Osteoblast (primary cell): ENCODE measurements around the gene STRN. TPM values are rescaled to one million over a fixed set of nuclear protein-coding genes. Genes with fewer than 3 reads are reported as not detected.
"Not testable (repeated sequence)": the region's sequence is repeated elsewhere in the genome, so short reads cannot be mapped to it uniquely, and the experiment has no call there.

Source experiments
- DNase-seq: peaks from one replicate; pipeline ENCODE4 v3.0.0; 2011; ENCODE audit warnings: low spot score, mixed read lengths; ENCODE audit not compliant: insufficient read length; ENCODE audit errors: missing footprints
- H2AFZ ChIP-seq: 2 replicates; pipeline ENCODE4 v1.6.0; 2011; ENCODE audit warnings: mild to moderate bottlenecking, low read length
- H3K27ac ChIP-seq: 2 replicates; pipeline ENCODE4 v1.5.1; 2011; ENCODE audit warnings: mild to moderate bottlenecking, low read depth, low read length, moderate library complexity
- H3K27me3 ChIP-seq: 2 replicates; pipeline ENCODE4 v1.6.0; 2012; ENCODE audit warnings: mild to moderate bottlenecking, control low read depth, inconsistent platforms, low read length, moderate library complexity; ENCODE audit not compliant: insufficient read depth
- H3K36me3 ChIP-seq: 2 replicates; pipeline ENCODE4 v1.5.1; 2011; ENCODE audit warnings: mild to moderate bottlenecking, low read length, control low read depth, moderate library complexity; ENCODE audit not compliant: insufficient read depth
- H3K4me1 ChIP-seq: 2 replicates; pipeline ENCODE4 v1.5.1; 2011; ENCODE audit warnings: mild to moderate bottlenecking, low read length, control low read depth, moderate library complexity; ENCODE audit not compliant: insufficient read depth
- H3K4me2 ChIP-seq: 2 replicates; pipeline ENCODE4 v1.6.0; 2011; ENCODE audit warnings: mild to moderate bottlenecking, low read length; ENCODE audit not compliant: insufficient read depth
- H3K4me3 ChIP-seq: fragments of 200-600 bp; sonication (generic); 3 replicates; pipeline ENCODE4 v1.5.1; 2012; ENCODE audit warnings: mild to moderate bottlenecking, low read length, inconsistent platforms; ENCODE audit not compliant: insufficient read depth
- H3K79me2 ChIP-seq: 2 replicates; pipeline ENCODE4 v1.6.0; 2012; ENCODE audit warnings: mild to moderate bottlenecking, low read length, control low read depth, inconsistent platforms; ENCODE audit not compliant: insufficient read depth
- H3K9me3 ChIP-seq: 2 replicates; pipeline ENCODE4 v1.5.1; 2011; ENCODE audit warnings: low read depth, low read length, control low read depth
- H4K20me1 ChIP-seq: 2 replicates; pipeline ENCODE4 v1.6.0; 2012; ENCODE audit warnings: mild to moderate bottlenecking, low read length, control low read depth; ENCODE audit not compliant: insufficient read depth
- total RNA-seq: library from RNA; depleted of rRNA; stranded (reverse); fragments of >200 nt; gene quantifications from 2 replicates; pipeline ENCODE4 v1.2.3, GENCODE V29; 2012
- TF ChIP-seq, protein P1 (sequence below): IDR thresholded peaks from 2 replicates; pipeline ENCODE4 v1.5.1; 2011; ENCODE audit warnings: mild to moderate bottlenecking, low read depth, low read length, moderate library complexity; ENCODE audit errors: extremely low read depth

The STRN gene
- total RNA-seq, 1 donor: 21.4 TPM

DNA sequence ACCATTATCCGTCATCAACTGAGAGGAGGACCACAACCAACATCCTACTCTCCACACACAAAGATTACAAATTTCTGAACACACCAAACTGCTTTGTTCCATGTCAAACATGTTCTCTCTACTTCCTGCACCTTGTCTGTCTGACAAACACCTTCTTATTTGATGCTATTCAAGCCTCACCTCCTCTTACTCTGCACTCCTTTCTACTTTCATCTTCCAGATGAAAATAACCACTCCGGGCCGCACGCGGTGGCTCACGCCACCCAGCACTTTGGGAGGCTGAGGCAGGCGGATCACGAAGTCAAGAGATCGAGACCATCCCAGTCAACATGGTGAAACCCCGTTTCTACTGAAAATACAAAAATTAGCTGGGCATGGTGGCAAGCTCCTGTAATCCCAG, 43.7 kb downstream of the STRN start:
- DNase-seq, H3K4me1 ChIP-seq, H3K27ac ChIP-seq, H3K9me3 ChIP-seq, H3K36me3 ChIP-seq, H3K27me3 ChIP-seq, H3K4me3 ChIP-seq, H2AFZ ChIP-seq, H4K20me1 ChIP-seq, H3K4me2 ChIP-seq: not testable (repeated sequence)
- H3K79me2 ChIP-seq: peaks cover 11% of the 10 kb centered on the region

DNA sequence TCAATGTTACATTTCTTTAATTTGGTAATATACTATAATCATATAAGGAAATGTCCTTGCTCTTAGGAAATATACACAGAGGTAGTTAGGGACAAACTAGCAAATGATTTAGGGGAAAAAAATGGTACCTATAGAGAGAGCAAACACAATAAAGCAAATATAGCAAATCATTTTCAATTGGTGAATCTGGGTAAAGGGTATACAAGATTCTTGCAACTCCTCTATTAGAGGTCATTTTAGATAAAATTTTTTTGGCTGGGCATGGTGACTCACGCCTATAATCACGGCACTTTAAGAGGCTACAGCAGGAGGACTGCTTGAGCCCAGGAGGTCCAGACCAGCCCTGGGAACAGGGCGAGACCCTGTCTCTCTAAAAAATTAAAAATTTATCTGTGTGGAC, 44.4 kb downstream of the STRN start:
- H3K4me2 ChIP-seq: no peak overlapping the region
- peaks cover 8% of the 10 kb centered on the region for H3K4me1 ChIP-seq
- no peak overlapping the region for H3K4me3 ChIP-seq
- no peak overlapping the region for H3K27ac ChIP-seq
- TF ChIP-seq, protein P1, sequence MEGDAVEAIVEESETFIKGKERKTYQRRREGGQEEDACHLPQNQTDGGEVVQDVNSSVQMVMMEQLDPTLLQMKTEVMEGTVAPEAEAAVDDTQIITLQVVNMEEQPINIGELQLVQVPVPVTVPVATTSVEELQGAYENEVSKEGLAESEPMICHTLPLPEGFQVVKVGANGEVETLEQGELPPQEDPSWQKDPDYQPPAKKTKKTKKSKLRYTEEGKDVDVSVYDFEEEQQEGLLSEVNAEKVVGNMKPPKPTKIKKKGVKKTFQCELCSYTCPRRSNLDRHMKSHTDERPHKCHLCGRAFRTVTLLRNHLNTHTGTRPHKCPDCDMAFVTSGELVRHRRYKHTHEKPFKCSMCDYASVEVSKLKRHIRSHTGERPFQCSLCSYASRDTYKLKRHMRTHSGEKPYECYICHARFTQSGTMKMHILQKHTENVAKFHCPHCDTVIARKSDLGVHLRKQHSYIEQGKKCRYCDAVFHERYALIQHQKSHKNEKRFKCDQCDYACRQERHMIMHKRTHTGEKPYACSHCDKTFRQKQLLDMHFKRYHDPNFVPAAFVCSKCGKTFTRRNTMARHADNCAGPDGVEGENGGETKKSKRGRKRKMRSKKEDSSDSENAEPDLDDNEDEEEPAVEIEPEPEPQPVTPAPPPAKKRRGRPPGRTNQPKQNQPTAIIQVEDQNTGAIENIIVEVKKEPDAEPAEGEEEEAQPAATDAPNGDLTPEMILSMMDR: no peak
- no peak overlapping the region for H2AFZ ChIP-seq
- H3K9me3 ChIP-seq: no peaks in the 10 kb centered on the region
- DNase-seq: no peak
- no peaks in the 10 kb centered on the region for H3K27me3 ChIP-seq
- H3K36me3 ChIP-seq: no peaks in the 10 kb centered on the region
- H3K79me2 ChIP-seq: peaks cover 11% of the 10 kb centered on the region
- peaks cover 3% of the 10 kb centered on the region for H4K20me1 ChIP-seq

DNA sequence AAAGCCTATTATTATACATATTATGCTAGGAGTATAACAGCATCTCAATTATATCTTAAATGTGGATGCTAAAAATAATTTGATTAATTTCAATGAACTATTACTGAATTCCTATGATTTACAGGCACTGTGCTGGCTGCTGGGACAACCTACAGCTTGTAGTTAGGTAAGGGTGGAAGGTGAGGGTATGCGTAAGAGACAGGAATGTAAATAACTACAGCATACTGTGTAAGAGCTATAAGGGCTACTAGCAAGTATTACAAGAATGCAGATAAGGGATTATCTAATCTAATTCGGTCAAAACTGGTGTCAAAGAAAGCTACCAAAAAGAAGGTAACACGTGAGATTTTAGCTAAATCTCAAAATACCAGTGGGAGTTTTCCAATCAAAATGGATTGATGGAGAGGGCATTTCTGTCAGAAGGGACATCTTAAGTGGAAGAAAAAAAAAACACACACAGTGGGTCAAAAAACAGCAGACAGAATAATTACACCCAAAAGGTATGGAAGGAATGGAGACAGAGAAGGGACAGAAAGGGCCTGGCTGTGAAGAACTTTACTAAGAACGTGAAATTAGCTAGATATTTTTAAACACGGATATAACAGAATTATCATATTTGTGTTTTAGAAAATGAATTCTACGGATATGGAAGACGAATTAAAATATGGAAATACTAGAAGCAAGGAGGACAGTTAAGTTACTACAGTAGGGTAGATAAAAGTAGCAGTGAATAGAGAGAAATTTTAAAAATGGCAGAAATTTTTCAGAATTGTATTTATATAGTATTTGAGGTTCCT, 47.1 kb downstream of the STRN start:
- no peaks in the 10 kb centered on the region for H3K9me3 ChIP-seq
- no peaks in the 10 kb centered on the region for H3K4me1 ChIP-seq
- peaks cover 5% of the 10 kb centered on the region for H3K36me3 ChIP-seq
- no peak overlapping the region for H3K4me3 ChIP-seq
- no peaks in the 10 kb centered on the region for H3K27me3 ChIP-seq
- no peak overlapping the region for H3K4me2 ChIP-seq
- no peak for DNase-seq
- H3K27ac ChIP-seq: no peak overlapping the region
- no peak overlapping the region for H2AFZ ChIP-seq
- H4K20me1 ChIP-seq: peaks cover 3% of the 10 kb centered on the region
- H3K79me2 ChIP-seq: peaks cover 9% of the 10 kb centered on the region
- TF ChIP-seq, protein P1: no peak

DNA sequence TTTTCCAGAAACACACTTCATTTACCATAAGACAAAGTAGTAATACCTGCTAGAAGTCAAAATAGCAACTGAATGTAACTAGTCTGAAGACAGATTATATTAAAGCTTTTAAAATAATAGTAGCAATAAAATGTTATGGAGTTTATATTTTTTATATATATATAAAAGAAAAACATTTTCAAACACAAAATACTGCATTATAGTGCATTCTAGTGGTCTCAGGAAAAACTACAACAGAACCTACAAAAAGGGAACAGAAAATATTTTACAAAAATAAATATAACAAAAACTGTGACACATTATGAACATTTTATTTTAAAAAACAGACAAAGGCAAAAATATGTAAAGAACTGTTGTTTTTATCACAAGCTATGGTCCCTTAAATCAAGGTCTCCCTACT, 48.0 kb downstream of the STRN start:
- Histone ChIP-seq H3K4me2 (no peak overlapping the region), H3K79me2 (peaks cover 9% of the 10 kb centered on the region), H2AFZ (no peak overlapping the region), H3K27me3 (no peaks in the 10 kb centered on the region), H3K4me1 (peaks cover 2% of the 10 kb centered on the region), H3K36me3 (peaks cover 6% of the 10 kb centered on the region), H3K4me3 (no peak overlapping the region), H3K9me3 (no peaks in the 10 kb centered on the region), H4K20me1 (peaks cover 3% of the 10 kb centered on the region), H3K27ac (no peak overlapping the region)
- TF ChIP-seq, protein P1: peak; percentile 48
- DNase-seq: no peak
